T47D (cell line): Measurements from ENCODE around the gene LINC01488.

Experiments used
- DNase-seq, 2 experiments: peaks; one replicate each; pipeline versions ENCODE4 v3.0.0 to v3.0.0-alpha.2; 2011 to 2012; ENCODE audit warnings: low read depth in 1 of 2, low spot score in 1 of 2
- JUND ChIP-seq: IDR thresholded peaks from 2 replicates; pipeline ENCODE4 v1.6.1; 2012; ENCODE audit warnings: low read depth
- in situ Hi-C: cut with HindIII; loops from 2 replicates; pipeline ENCODE4 v1.10.0; 2016; ENCODE audit warnings: low sequenced_read_pairs, low pct_unique_long_range_greater_than_20kb

LINC01488 gene

GRCh38 chr11:69439651-69440464, 41.6 kb upstream of the LINC01488 start:
- TF ChIP-seq JUND = no peak
- in situ Hi-C loops = no loop called here
- DNase-seq = no peak

GRCh38 chr11:69440876-69441275, 40.6 kb upstream of the LINC01488 start:
- DNase-seq = no peak
- TF ChIP-seq JUND = no peak
- in situ Hi-C loops = no loop called here

- peak; percentile 59 to 92 for DNase-seq
- TF ChIP-seq JUND = no peak
- in situ Hi-C loops = no loop called here
Measured at GRCh38 chr11:69442012-69442806, 39.3 kb upstream of the LINC01488 start.

DNA sequence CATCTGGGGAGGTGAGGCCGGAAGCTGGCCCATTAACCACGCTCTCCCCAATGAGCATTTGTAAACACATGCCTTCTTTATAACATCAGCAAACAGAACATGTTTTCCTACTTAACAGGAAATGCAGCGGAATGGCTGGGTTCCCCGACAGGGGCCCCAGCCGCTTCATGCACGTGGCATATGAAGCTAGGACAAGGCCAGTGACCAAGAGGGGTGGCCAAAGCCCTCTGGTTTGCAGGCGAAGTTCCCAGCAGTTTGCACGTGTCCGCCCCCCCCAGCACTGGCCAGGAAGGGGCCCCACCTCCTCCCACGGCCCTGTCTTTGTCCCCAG, 38.7 kb upstream of the LINC01488 start:
- TF ChIP-seq JUND = no peak; the same call in 1 of the 2 replicates
- in situ Hi-C loops = no loop called here

DNA sequence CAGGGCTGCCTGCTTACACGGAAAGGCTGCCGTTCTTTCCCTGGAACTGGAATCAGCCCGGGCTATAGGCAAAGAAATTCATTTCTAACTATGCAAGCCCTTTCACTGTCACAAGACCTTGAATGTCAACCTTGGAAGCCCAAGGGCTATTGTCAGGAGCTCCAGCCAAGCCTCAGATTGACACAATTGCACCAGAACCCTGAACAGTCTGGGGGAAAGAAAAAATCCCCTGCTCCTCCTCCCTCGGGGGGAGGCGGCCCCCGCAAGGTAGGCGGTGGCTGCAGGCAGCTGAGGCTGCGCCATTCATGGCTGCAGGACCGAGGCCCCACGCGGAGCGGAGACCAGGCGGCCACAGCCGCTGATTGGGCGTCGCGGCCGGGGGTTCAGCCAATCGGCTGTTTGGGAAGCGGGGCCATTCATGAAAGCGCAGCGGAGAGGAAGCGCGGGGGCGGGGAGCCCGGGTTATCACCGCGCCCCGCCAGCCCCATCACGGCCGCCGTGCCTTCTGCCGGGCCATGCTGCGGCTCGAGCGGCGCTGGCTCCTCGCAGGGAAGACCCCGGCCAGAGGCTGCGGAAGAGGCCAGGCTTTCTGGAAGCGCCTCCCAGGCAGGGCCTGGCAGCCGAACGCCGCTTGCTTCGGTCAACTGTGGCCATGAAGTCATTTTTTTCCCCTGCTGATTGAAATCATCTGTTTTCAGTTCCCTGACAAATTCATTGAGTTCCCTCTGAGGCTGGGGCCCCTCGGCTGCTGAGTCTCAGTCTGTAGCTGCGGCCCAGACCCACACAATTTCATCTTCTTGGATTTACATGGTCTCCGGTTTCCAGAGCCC, 38.1 kb upstream of the LINC01488 start:
- DNase-seq = peak; percentile 96 to 98
- in situ Hi-C loops = no loop called here
- no peak for TF ChIP-seq JUND

More for the DNA sequence above, 38.7 kb upstream of the LINC01488 start:
- peak; percentile 87 to 97 for DNase-seq

DNA sequence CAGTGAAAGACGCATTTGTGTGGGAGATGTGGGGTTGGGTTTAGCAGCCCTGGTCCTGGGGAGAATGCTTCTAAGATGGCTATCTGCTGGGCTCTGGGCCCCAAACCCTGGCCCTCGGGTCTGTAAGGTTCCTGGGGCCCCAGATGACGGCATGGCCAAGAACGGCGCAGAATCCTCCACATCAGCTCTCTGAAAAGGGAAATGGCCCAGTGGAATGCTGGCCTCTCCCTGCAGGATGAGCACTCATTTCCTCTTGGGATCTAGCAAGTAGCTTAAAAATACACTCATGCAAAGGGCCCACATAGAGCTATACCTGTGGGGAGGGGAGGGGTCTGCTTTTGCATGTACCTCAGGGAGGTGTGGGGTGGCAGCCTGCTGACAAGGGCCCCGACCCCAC, 37.5 kb upstream of the LINC01488 start:
- in situ Hi-C loops = no loop called here
- TF ChIP-seq JUND = no peak
- DNase-seq = no peak

GRCh38 chr11:69444381-69445130, 36.9 kb upstream of the LINC01488 start:
- peak; percentile 74 to 95 for DNase-seq
- in situ Hi-C loops = no loop called here
- no peak for TF ChIP-seq JUND

- no peak for TF ChIP-seq JUND
- DNase-seq = no peak
- in situ Hi-C loops = no loop called here
Measured at GRCh38 chr11:69445131-69445470, 36.4 kb upstream of the LINC01488 start.

DNA sequence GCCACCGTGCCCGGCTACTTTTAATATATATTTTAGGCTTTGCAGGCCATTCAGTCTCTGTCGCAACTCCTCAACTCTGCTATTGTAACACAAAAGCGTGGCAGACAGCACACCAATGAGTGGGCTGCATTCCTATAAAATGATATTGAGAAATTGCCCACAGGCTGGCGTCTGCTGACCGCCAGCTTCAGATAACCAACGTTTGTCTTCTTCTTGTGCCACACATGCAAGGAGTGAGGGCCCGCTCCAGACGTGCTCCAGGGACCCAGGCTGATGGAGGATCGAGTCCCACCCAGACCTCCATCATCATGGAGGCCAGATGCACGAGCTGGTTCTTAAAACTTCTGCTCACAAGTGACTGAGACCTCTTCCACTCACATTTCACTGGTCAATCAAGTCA, 35.4 kb upstream of the LINC01488 start:
- no peak for DNase-seq
- TF ChIP-seq JUND = no peak
- in situ Hi-C loops = no loop called here

GRCh38 chr11:69447786-69448185, 33.7 kb upstream of the LINC01488 start:
- in situ Hi-C loops = no loop called here
- TF ChIP-seq JUND = no peak
- DNase-seq = no peak

- no peak for TF ChIP-seq JUND
- in situ Hi-C loops = no loop called here
- no peak for DNase-seq
Measured at GRCh38 chr11:69448471-69449284, 32.8 kb upstream of the LINC01488 start.
